OCI-LY3 (cell line): ENCODE results near the gene MCC.

Experiments used
- EZH2phosphoT487 ChIP-seq: fragments of 200-600 bp; shearing (Covaris generic); IDR thresholded peaks from 2 replicates; pipeline ENCODE4 v1.6.1; 2018; ENCODE audit warnings: antibody characterized with exemption, mixed run types, low read depth
- TF ChIP-seq, protein P1 (sequence below): fragments of 200-600, 300-600 bp; sonication (generic); IDR thresholded peaks from 2 replicates; pipeline ENCODE4 v1.5.1; 2014; ENCODE audit warnings: antibody characterized with exemption, low read length, low read depth

DNA sequence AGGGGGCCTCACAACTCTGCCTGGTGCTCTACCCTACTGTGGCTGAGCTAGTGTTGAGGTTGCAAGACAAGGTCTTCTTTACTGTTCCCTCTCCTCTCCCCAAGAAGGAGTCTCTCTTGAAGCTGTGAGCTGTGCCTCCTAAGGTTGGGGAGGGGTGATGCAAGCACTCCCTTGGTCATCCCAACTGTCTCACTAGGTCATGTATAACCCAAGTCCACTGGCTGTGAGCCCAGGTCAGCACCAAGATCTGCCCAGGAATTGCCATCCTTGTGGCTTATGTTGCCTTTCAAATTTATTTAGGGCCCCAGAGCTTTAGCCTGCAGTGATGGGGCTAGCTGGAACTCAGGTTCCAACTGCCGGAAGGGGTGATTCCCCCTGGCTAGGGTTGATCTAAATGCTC lies 14.9 kb upstream of the MCC start:
- TF ChIP-seq, protein P1, sequence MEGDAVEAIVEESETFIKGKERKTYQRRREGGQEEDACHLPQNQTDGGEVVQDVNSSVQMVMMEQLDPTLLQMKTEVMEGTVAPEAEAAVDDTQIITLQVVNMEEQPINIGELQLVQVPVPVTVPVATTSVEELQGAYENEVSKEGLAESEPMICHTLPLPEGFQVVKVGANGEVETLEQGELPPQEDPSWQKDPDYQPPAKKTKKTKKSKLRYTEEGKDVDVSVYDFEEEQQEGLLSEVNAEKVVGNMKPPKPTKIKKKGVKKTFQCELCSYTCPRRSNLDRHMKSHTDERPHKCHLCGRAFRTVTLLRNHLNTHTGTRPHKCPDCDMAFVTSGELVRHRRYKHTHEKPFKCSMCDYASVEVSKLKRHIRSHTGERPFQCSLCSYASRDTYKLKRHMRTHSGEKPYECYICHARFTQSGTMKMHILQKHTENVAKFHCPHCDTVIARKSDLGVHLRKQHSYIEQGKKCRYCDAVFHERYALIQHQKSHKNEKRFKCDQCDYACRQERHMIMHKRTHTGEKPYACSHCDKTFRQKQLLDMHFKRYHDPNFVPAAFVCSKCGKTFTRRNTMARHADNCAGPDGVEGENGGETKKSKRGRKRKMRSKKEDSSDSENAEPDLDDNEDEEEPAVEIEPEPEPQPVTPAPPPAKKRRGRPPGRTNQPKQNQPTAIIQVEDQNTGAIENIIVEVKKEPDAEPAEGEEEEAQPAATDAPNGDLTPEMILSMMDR = no peak
- no peak for TF ChIP-seq EZH2phosphoT487
